Measurements from ENCODE around the gene B3GAT3.

DNA sequence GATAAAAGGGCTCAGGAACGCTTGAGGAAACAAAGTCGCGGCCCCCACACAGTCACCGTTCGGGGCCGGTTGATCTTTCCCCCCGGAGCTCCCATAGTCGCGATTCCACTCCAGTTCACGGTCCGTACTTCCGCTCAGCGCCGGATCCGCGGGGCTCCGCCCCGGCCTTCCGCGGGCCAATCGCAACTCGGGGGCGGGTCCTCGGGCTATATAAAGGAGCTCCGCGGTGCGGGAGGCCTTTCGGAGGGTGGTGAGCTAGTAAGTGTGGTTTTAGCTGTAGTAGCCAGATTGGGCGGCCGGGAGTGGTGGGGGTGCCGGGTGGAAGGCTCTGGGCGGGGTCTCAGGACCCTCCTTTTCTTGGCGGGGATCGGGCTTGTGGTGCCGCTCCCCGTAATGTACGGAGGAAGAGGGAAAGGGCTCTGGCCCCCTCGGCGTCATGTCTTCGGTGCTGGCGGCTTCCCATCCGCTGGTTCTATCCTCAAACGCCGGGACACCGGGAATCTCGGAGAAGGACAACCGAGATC, 43.4 kb upstream of the B3GAT3 start, which contains the start of the genes C11orf98 and CSKMT:
- TF ChIP-seq, protein P1, sequence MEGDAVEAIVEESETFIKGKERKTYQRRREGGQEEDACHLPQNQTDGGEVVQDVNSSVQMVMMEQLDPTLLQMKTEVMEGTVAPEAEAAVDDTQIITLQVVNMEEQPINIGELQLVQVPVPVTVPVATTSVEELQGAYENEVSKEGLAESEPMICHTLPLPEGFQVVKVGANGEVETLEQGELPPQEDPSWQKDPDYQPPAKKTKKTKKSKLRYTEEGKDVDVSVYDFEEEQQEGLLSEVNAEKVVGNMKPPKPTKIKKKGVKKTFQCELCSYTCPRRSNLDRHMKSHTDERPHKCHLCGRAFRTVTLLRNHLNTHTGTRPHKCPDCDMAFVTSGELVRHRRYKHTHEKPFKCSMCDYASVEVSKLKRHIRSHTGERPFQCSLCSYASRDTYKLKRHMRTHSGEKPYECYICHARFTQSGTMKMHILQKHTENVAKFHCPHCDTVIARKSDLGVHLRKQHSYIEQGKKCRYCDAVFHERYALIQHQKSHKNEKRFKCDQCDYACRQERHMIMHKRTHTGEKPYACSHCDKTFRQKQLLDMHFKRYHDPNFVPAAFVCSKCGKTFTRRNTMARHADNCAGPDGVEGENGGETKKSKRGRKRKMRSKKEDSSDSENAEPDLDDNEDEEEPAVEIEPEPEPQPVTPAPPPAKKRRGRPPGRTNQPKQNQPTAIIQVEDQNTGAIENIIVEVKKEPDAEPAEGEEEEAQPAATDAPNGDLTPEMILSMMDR (IDR thresholded peaks at IDR 0.05; ENCODE audit: extremely low read depth in 1 of 2, insufficient read depth in 1 of 2, low read depth in 1 of 2, low read length in 2 of 2) = no peak
- TF ChIP-seq POLR2AphosphoS5 (IDR thresholded peaks at IDR 0.05; ENCODE audit: insufficient read depth, low read depth, low read length) (peak; percentile 100), EZH2 (IDR thresholded peaks at IDR 0.05; ENCODE audit: borderline replicate concordance, low read depth, low read length, severe bottlenecking) (no peak), POLR2A (IDR thresholded peaks at IDR 0.05; ENCODE audit: low read depth, low read length) (peak; percentile 100), MYC (IDR thresholded peaks at IDR 0.05; ENCODE audit: low read depth, low read length) (no peak), FOS (IDR thresholded peaks at IDR 0.05; ENCODE audit: borderline replicate concordance, insufficient read depth, low read length) (no peak), JUN (IDR thresholded peaks at IDR 0.05; ENCODE audit: borderline replicate concordance, insufficient read depth, insufficient read length, low read depth) (no peak), GATA2 (IDR thresholded peaks at IDR 0.05; ENCODE audit: insufficient read depth, insufficient read length, low read depth, low read length) (no peak)
- TF ChIP-seq, protein P2, sequence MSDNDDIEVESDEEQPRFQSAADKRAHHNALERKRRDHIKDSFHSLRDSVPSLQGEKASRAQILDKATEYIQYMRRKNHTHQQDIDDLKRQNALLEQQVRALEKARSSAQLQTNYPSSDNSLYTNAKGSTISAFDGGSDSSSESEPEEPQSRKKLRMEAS (IDR thresholded peaks at IDR 0.05; ENCODE audit: insufficient read depth, insufficient read length) = no peak

Measured in endothelial cell of umbilical vein (primary cell).